Activated CD8-positive, alpha-beta memory T cell treated with anti-CD3 and anti-CD28 coated beads, Interleukin-2, amount 10 ng/mL, durations not matched to agents 7 days and 5 days (primary cell): ENCODE results near the gene PHKA1. TPM values are rescaled to one million over a fixed set of nuclear protein-coding genes. Genes with fewer than 3 reads are reported as not detected.
"Not testable (repeated sequence)": the region's sequence is repeated elsewhere in the genome, so short reads cannot be mapped to it uniquely, and the experiment has no call there.

Source experiments
- ATAC-seq: fragments of 150-1000 bp; cut with Tn5 transposase; one replicate; pipeline ENCODE4 v1.10.0; 2021; ENCODE audit warnings: moderate library complexity
- CTCF ChIA-PET: fragments of 350-600 bp; sonication (Branson Sonifier 250); formaldehyde crosslinking; loops from one replicate; lab custom pipeline; 2021; ENCODE audit warnings: antibody characterized with exemption; lab: Charles Lee
- DNase-seq: peaks from one replicate; pipeline ENCODE4 v3.0.0-alpha.2; 2020
- H3K27ac Mint-ChIP-seq: one replicate; pipeline ENCODE4 v1.8.0; 2021; ENCODE audit warnings: mild to moderate bottlenecking, mixed read lengths
- H3K27me3 Mint-ChIP-seq: one replicate; pipeline ENCODE4 v1.8.0; 2021; ENCODE audit warnings: mixed read lengths
- H3K36me3 Mint-ChIP-seq: one replicate; pipeline ENCODE4 v1.8.0; 2021; ENCODE audit warnings: mild to moderate bottlenecking, mixed read lengths
- H3K4me1 Mint-ChIP-seq: one replicate; pipeline ENCODE4 v1.8.0; 2021; ENCODE audit warnings: mixed read lengths
- H3K4me3 Mint-ChIP-seq: one replicate; pipeline ENCODE4 v1.8.0; 2021; ENCODE audit warnings: mild to moderate bottlenecking, moderate library complexity, mixed read lengths
- H3K9me3 Mint-ChIP-seq: one replicate; pipeline ENCODE4 v1.8.0; 2022; ENCODE audit warnings: low read depth, mixed read lengths
- total RNA-seq, 2 experiments: library from RNA; stranded (reverse); gene quantifications; one replicate each; pipeline ENCODE4 v1.2.3, GENCODE V29; 2021

The PHKA1 gene
- total RNA-seq, 2 experiments from 2014 or later: 1.1 to 4.9 TPM

DNA sequence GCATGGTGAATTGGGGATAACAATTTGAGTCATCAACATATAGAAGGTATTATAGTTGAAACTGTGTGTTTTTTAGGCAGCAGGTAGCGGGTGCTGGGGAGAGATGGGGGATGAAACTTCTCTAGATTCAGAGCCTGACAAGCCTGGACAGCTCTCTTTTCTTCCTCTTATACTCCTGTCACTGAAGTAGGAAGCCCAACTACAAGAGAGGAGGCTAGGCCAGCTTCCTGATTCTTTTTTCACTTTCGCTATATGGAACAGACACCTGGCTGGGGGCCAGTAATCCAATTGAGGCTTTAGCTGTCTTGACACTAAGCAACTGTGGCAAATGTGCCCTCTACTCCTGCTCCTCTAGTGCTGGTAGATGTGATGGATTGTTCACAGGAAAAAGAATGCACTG lies 69.2 kb downstream of the PHKA1 start:
- no peak for ATAC-seq
- no peak overlapping the region for H3K4me3 Mint-ChIP-seq
- H3K9me3 Mint-ChIP-seq: no peaks in the 10 kb centered on the region
- H3K36me3 Mint-ChIP-seq: no peaks in the 10 kb centered on the region
- H3K4me1 Mint-ChIP-seq: peaks cover 4% of the 10 kb centered on the region
- H3K27ac Mint-ChIP-seq: no peak overlapping the region
- CTCF ChIA-PET: no interaction called here
- no peaks in the 10 kb centered on the region for H3K27me3 Mint-ChIP-seq
- DNase-seq: no peak

DNA sequence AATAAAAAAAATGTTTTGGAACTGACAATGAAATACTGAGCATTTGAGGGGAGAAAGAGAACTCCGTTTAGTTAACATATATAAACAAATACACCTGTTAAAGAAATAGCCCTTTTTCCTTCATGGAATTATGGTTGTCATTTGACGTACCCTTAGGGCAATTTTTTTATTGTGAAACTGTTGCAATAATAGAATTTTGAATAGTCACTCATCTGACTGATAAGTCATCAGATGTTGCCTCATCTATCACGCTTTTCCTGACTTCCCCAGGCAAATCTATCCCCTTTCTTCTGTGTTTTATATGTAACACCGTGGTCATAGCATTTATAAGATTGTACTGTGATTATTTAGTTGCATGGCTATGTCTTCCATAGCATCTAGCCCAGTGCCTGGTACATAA lies 72.5 kb downstream of the PHKA1 start:
- DNase-seq: no peak
- Mint-ChIP-seq H3K27ac (no peak overlapping the region), H3K4me3 (no peak overlapping the region), H3K36me3 (no peaks in the 10 kb centered on the region), H3K27me3 (no peaks in the 10 kb centered on the region), H3K9me3 (no peaks in the 10 kb centered on the region), H3K4me1 (peaks cover 4% of the 10 kb centered on the region)
- no peak for ATAC-seq
- CTCF ChIA-PET: no interaction called here

DNA sequence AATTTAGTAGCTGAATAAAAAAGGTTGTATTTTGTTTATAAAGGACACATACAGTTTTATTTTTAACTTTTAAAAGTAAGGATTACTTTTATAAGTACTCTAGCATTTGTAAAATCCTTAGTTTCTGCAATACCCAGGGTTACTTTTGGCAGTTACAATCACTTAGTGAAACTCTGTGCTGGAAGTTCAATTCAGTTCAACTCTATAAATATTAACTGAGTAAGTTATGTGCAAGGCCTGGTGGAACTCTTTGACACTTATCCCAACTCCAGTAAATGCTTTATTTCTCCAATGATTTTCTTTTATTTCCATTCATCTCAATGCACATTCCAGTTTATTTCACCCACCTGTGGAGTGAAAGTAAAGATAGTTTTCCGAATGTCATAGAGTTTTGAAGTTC lies 78.2 kb downstream of the PHKA1 start:
- H3K27me3 Mint-ChIP-seq: no peaks in the 10 kb centered on the region
- no peak overlapping the region for H3K4me3 Mint-ChIP-seq
- CTCF ChIA-PET: no interaction called here
- H3K36me3 Mint-ChIP-seq: no peaks in the 10 kb centered on the region
- ATAC-seq (no peak), DNase-seq (no peak)
- H3K4me1 Mint-ChIP-seq: no peaks in the 10 kb centered on the region
- H3K9me3 Mint-ChIP-seq: no peaks in the 10 kb centered on the region
- no peak overlapping the region for H3K27ac Mint-ChIP-seq

DNA sequence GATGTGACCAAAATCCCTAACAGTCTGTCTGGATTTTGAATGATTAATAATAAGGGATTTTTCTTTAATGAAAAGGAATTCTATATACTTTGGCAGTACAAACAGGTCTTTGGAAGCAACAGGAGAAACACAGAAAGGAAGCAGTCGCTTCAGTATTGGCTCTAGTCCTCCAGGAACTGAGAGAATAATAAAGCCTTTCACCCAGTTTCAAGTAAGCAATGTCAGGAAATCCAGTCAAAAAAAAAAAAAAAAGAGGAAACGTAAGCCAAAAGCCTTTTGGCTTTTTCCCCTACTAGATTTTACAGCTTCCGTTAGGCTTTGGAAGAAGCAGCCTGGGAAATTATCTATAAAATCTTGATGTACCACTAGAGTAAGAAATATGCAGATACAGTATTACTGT lies 79.8 kb downstream of the PHKA1 start:
- H3K27ac Mint-ChIP-seq: no peak overlapping the region
- H3K27me3 Mint-ChIP-seq: no peaks in the 10 kb centered on the region
- DNase-seq: no peak
- CTCF ChIA-PET: interaction anchor here (0.9 kb wide), 1 partner anchor 26 kb away, joined by 3 read pairs; no protein-coding TSS in a partner anchor
- ATAC-seq: no peak
- H3K9me3 Mint-ChIP-seq: no peaks in the 10 kb centered on the region
- no peaks in the 10 kb centered on the region for H3K4me1 Mint-ChIP-seq
- H3K36me3 Mint-ChIP-seq: no peaks in the 10 kb centered on the region
- no peak overlapping the region for H3K4me3 Mint-ChIP-seq

DNA sequence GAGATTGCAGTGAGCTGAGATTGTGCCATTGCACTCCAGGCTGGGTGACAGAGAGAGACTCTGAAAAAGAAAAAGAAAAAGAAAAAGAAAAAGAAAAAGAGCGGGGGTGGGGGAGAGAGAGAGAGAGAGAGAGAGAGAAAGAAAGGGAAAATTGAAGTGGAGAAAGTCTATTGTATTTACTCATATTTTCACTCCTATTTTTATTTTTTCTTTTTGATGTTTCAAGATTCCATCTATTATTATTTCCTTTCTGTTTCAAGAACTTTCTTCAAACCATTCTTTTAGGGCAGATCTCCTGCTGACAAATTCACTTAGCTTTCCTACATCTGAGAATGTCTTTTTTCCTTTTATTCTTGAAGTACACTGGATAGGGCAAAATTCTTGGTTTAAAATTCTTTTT lies 83.9 kb downstream of the PHKA1 start:
- no peaks in the 10 kb centered on the region for H3K36me3 Mint-ChIP-seq
- ATAC-seq (no peak), DNase-seq (no peak)
- no peaks in the 10 kb centered on the region for H3K27me3 Mint-ChIP-seq
- no peaks in the 10 kb centered on the region for H3K4me1 Mint-ChIP-seq
- H3K27ac Mint-ChIP-seq: no peak overlapping the region
- no peaks in the 10 kb centered on the region for H3K9me3 Mint-ChIP-seq
- no peak overlapping the region for H3K4me3 Mint-ChIP-seq
- CTCF ChIA-PET: no interaction called here

DNA sequence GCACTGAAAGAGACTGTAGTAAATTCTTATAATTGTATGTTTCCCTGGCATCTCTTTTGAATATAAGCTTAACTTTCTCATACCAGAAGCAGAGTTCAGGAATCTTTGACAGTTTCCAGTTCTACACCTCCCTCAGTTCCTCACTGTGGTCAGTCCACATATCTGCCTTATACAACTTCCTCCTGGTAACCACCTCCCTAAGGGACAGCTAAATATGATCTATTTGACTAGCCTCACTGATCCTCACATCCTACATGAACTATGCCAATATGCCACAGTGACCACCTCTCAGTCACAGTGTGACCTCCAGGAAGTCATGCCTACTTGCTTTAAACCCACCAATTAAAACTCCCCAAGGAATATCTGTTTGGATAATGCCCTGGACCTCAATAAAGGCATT lies 89.9 kb downstream of the PHKA1 start:
- CTCF ChIA-PET: no interaction called here
- DNase-seq (no peak), ATAC-seq (no peak)
- Mint-ChIP-seq H3K4me3 (no peak overlapping the region), H3K4me1 (peaks cover 22% of the 10 kb centered on the region), H3K9me3 (no peaks in the 10 kb centered on the region), H3K27me3 (no peaks in the 10 kb centered on the region), H3K27ac (no peak overlapping the region), H3K36me3 (peaks cover 4% of the 10 kb centered on the region)

DNA sequence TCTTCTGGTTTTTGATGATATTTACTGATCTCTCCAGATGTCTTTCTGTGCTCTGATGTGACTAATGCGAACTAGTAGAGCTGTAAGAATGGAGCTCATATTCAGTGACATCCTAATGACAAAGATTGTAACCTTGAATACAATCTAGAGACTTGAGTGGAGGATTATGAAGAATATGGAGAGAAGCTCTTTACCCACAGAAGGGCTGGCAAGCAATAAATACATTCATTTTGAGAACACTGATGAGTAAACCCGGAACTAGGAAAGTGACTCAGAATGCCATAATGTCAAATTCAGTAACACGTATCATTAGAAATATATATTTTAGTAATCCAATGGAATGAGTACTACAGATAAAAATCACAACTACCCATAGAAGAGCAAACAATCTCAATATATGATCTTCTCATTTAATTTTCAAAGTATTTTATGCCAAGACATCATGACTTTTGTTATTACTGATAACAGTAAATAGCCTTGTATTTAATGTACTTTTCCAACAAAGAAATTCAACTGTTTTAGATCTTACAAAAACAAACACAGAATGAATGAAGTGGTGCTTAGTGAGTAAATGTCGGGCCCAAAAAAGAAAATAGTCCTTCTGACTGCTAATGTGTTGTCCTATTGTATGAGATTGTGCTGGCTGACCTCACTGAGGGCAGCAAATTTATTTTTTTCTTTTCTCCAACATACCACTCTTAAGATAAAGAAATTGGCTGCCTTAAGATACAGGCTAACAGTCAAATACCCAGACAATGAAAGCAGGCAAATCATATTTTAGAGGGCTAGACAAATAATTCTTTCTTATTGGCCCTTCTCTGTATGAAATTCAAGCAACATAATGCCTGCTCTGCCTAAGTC lies 92.3 kb downstream of the PHKA1 start:
- Mint-ChIP-seq H3K9me3 (no peaks in the 10 kb centered on the region), H3K27ac (peak overlapping the region; percentile 92), H3K4me3 (peak overlapping the region; percentile 73), H3K27me3 (no peaks in the 10 kb centered on the region), H3K4me1 (peaks cover 22% of the 10 kb centered on the region), H3K36me3 (peaks cover 4% of the 10 kb centered on the region)
- DNase-seq (no peak), ATAC-seq (peak; percentile 84)
- CTCF ChIA-PET: interaction anchor here (0.8 to 1.7 kb wide), 2 partner anchors 48 to 345 kb away, joined by 3 to 4 read pairs; partner anchors contain the start of gene RPS4X

DNA sequence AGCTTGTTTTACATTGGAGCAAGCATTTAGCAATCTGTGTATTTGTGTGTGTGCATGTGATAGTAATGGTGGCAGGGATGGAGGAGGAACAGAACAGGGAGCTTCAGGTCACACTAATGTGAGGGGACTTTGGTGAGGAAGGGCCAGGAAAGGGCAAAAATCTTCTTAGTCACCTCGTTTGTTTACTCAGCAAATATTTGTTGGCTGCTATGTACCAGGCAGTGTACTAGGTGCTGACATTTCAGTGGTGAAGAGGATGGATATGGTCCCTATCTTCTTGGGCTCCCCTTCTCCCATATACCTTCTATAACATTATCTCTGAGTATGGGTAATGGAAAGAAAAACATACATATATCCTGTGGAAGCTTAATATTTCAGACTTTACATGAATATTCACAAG lies 92.9 kb downstream of the PHKA1 start:
- DNase-seq (no peak), ATAC-seq (no peak)
- H3K36me3 Mint-ChIP-seq: peaks cover 4% of the 10 kb centered on the region
- peaks cover 22% of the 10 kb centered on the region for H3K4me1 Mint-ChIP-seq
- H3K4me3 Mint-ChIP-seq: peak overlapping the region; percentile 73
- peak overlapping the region; percentile 92 for H3K27ac Mint-ChIP-seq
- H3K27me3 Mint-ChIP-seq: no peaks in the 10 kb centered on the region
- CTCF ChIA-PET: interaction anchor here (0.8 to 1.7 kb wide), 2 partner anchors 47 to 344 kb away, joined by 3 to 4 read pairs; partner anchors contain the start of gene RPS4X
- no peaks in the 10 kb centered on the region for H3K9me3 Mint-ChIP-seq

DNA sequence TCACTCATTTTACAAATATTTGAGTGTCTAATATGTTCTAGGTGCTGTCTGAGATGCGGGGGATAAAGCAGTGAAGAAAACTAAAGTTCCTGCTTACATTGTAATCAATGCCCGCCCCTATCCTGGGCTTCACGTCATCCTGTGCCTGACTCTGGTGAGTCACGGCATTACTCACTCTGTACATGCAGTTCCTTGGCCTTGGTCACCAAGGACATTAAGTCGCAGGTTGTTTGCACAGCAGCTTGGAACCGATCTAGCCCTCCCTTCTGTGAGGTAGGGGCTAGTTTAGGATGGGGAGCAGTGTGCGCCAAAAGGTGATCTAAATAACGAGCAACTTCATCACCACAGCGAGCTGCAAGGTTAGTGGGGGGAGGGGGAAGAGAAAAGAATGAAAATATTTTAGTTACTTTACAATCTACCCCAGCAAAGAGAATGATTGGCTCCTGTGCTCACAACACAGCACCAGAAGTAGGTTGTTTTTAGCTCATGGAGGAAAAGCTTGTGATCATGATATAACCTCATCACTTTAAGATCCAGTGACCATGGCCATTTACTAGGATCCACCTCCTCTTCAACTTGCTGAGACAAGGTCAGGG lies 93.5 kb downstream of the PHKA1 start:
- DNase-seq (peak; percentile 80), ATAC-seq (peak; percentile 85)
- peaks cover 4% of the 10 kb centered on the region for H3K36me3 Mint-ChIP-seq
- H3K4me3 Mint-ChIP-seq: peak overlapping the region; percentile 73
- H3K27ac Mint-ChIP-seq: peak overlapping the region; percentile 92
- CTCF ChIA-PET: interaction anchor here (0.8 to 1.7 kb wide), 2 partner anchors 47 to 344 kb away, joined by 3 to 4 read pairs; partner anchors contain the start of gene RPS4X
- H3K9me3 Mint-ChIP-seq: no peaks in the 10 kb centered on the region
- H3K27me3 Mint-ChIP-seq: no peaks in the 10 kb centered on the region
- peaks cover 22% of the 10 kb centered on the region for H3K4me1 Mint-ChIP-seq

DNA sequence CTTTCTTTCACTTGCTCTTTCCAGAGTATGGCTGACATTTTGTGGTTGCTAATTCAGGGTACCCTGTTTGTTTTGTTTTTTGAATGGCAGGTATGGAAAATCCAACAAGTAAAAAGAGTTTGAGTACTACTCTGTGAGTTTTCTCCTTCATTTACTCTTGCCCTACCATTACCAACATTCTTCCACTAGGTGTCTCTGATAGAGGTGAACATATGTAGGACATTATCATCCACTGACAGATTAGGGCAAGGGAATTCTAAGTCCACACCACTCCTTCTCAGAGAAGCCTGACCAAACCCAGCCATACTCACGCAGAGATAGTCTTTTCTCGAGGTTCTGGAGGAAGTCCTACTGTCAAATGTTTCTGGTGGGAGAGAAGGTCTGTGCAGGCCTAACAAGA lies 104.8 kb downstream of the PHKA1 start:
- no peak for DNase-seq
- CTCF ChIA-PET: no interaction called here
- no peaks in the 10 kb centered on the region for H3K36me3 Mint-ChIP-seq
- no peak for ATAC-seq
- H3K4me1 Mint-ChIP-seq: peaks cover 4% of the 10 kb centered on the region
- no peaks in the 10 kb centered on the region for H3K27me3 Mint-ChIP-seq
- no peak overlapping the region for H3K4me3 Mint-ChIP-seq
- H3K27ac Mint-ChIP-seq: no peak overlapping the region
- H3K9me3 Mint-ChIP-seq: no peaks in the 10 kb centered on the region

DNA sequence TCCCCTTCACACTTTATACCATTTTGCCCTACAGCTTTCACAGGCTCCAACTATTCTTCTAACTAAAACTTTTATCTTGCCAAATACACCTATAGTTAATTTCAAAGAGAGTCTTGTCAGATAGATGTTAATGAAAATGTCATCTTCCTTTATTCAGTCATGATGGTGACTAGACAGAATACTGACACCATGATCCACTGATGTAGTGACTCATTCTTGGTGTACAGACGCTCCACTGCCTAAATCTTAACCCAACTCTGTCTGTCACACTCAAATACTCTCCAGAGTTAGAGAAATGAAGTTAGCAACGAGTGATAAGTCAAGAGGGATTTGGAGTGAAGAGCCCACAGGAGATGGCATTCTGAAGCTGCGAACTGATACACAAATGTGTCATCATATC lies 109.4 kb downstream of the PHKA1 start:
- Mint-ChIP-seq H3K4me3 (no peak overlapping the region), H3K9me3 (no peaks in the 10 kb centered on the region), H3K27me3 (no peaks in the 10 kb centered on the region), H3K27ac (peak overlapping the region; percentile 63), H3K4me1 (peaks cover 11% of the 10 kb centered on the region), H3K36me3 (peaks cover 2% of the 10 kb centered on the region)
- CTCF ChIA-PET: no interaction called here
- ATAC-seq (peak; percentile 23), DNase-seq (no peak)

DNA sequence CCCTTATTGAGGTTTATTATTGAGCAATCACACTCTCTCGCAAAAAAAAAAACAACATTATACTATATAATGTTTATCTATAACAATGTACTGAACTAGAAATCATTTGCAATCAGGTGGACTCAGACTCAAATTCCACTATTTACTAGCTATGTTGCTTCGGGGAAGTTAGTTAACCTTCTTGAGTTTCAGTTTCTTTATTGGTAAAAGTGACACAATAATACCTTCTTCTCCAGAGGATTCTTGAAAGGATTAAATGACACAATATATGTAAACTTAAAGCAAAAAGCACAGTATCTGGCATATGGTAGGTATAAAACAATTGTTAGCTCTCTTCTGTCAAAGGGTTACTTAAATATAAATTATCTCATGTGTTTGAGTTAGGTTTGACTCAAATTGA lies 110.0 kb downstream of the PHKA1 start:
- peaks cover 11% of the 10 kb centered on the region for H3K4me1 Mint-ChIP-seq
- ATAC-seq (peak; percentile 39), DNase-seq (no peak)
- H3K36me3 Mint-ChIP-seq: peaks cover 2% of the 10 kb centered on the region
- peak overlapping the region; percentile 32 for H3K27ac Mint-ChIP-seq
- H3K9me3 Mint-ChIP-seq: no peaks in the 10 kb centered on the region
- no peaks in the 10 kb centered on the region for H3K27me3 Mint-ChIP-seq
- H3K4me3 Mint-ChIP-seq: no peak overlapping the region
- CTCF ChIA-PET: no interaction called here

DNA sequence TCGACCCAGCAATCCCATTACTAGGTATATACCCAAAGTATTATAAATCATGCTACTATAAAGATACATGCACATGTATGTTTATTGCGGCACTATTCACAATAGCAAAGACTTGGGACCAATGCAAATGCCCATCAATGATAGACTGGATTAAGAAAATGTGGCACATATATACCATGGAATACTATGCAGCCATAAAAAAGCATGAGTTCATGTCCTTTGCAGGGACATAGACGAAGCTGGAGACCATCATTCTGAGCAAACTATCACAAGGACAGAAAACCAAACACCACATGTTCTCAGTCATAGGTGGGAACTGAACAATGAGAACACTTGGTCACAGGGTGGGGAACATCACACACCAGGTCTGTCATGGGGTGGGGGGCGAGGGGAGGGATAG lies 123.1 kb downstream of the PHKA1 start:
- ATAC-seq, CTCF ChIA-PET, H3K4me3 Mint-ChIP-seq, H3K27me3 Mint-ChIP-seq, DNase-seq, H3K27ac Mint-ChIP-seq, H3K36me3 Mint-ChIP-seq, H3K4me1 Mint-ChIP-seq, H3K9me3 Mint-ChIP-seq: not testable (repeated sequence)

DNA sequence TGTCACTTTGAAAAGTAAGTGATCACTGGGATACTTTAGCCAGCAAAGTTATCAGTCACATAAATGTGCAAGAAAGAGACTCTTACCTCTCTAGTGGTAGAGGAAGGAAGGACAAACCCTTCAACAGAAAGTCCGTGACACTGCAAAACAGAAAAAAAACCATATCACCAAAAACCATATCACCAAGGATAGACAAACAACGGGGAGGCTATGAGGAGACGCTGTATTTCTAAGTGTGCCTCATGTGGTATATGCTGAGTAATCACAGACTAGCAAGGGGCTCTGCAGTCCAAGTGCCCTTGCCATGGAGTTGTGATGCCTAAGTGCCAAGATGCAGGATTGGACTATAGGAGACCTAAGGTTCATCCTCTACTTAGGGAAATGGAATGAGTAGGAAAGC lies 129.9 kb downstream of the PHKA1 start:
- Mint-ChIP-seq H3K27me3 (no peaks in the 10 kb centered on the region), H3K36me3 (no peaks in the 10 kb centered on the region), H3K4me1 (no peaks in the 10 kb centered on the region)

More for the DNA sequence above, 129.9 kb downstream of the PHKA1 start:
- no peak for ATAC-seq
- H3K4me3 Mint-ChIP-seq: no peak overlapping the region
- no peaks in the 10 kb centered on the region for H3K9me3 Mint-ChIP-seq
- CTCF ChIA-PET: no interaction called here
- H3K27ac Mint-ChIP-seq: no peak overlapping the region
- no peak for DNase-seq
